ENCODE data around the gene FKBP2. TPM values are rescaled to one million over a fixed set of nuclear protein-coding genes. Genes with fewer than 3 reads are reported as not detected.

FKBP2 gene
- total RNA-seq, 3 donors from 2014 or later, result 67.5 to 91.0 (median 75.8) TPM

GRCh38 chr11:64291262-64291751, 50.4 kb downstream of the FKBP2 start, which contains the start of gene KCNK4:
Gene KCNK4, plus strand, starts transcription at chr11:64291302. Its CDS starts 1,717 bp downstream, at chr11:64293019.
- H3K4me1 ChIP-seq (ENCODE audit: low read depth), result peaks cover 18% of the 10 kb centered on the region
- no peaks in the 10 kb centered on the region for H3K9me3 ChIP-seq
- H3K36me3 ChIP-seq (ENCODE audit: low read depth), result no peaks in the 10 kb centered on the region
- DNase-seq, result no peak
- no peak within 1 kb of the TSS for H3K4me3 ChIP-seq
- intact Hi-C loops (cut with DNase I, micrococcal nuclease), result no loop called here
- TF ChIP-seq CTCF (IDR thresholded peaks at IDR 0.05), result no peak
- ATAC-seq, result no peak

DNA sequence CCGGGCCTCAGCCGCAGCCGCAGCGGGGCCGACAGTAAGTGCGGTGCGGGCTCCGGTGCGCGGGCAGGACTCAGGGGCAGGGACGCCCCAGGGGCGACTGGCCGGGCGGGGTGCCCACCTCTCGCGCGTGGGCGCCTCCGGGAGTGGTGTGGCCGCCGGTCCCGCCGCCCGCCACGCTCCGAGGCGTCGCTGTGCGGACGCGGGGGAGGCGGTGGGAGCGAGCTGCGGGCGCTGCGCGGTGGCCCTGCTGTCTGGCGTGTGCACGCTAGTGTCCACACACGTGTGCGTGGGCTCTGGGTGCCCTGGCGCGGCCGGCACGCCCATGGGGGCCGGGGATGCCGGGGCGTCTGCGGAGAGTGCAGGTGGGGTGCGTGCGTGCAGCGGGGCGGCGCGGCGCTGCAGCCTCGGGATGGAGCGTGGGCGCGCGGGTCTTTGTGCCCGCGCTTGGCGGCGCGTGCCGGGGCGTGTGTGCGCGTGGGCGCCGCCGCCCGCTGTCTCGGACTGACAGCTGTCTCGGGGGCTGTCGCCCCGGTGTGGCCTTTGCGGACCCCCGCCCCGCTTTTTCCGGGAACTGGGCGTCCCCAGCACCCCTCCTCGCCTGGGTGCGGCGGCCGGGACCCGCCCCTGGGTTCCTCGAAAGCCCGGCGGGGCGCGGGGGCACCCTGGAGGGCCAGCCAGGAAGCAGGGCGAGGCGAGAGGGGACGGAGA, 51.0 kb downstream of the FKBP2 start:
- no peak for TF ChIP-seq CTCF (IDR thresholded peaks at IDR 0.05)
- no peaks in the 10 kb centered on the region for H3K9me3 ChIP-seq
- H3K36me3 ChIP-seq (ENCODE audit: low read depth), result no peaks in the 10 kb centered on the region
- DNase-seq (no peak), ATAC-seq (peak; percentile 22)
- H3K4me1 ChIP-seq (ENCODE audit: low read depth), result peaks cover 13% of the 10 kb centered on the region
- intact Hi-C loops (cut with DNase I, micrococcal nuclease), result no loop called here
- no peak overlapping the region for H3K4me3 ChIP-seq

GRCh38 chr11:64292460-64293254, 51.8 kb downstream of the FKBP2 start:
- DNase-seq, result no peak
- intact Hi-C loops (cut with DNase I, micrococcal nuclease), result no loop called here
- H3K9me3 ChIP-seq, result no peaks in the 10 kb centered on the region

More at GRCh38 chr11:64292460-64293254, 51.8 kb downstream of the FKBP2 start:
- peaks cover 13% of the 10 kb centered on the region for H3K4me1 ChIP-seq (ENCODE audit: low read depth)
- peak; percentile 18 for ATAC-seq
- TF ChIP-seq CTCF (IDR thresholded peaks at IDR 0.05), result no peak
- H3K36me3 ChIP-seq (ENCODE audit: low read depth), result no peaks in the 10 kb centered on the region
- no peak overlapping the region for H3K4me3 ChIP-seq

Other genes with a start within 250 kb of the FKBP2 start
- 1 to 10 TPM in 1 of 3 donors, under 1 TPM in 2; 0.31 to 8.9 (median 0.38) TPM for gene FLRT1, start 205.2 kb upstream of the FKBP2 start, total RNA-seq
- 10 to 100 TPM; 26.7 to 38.7 (median 38.1) TPM for gene MACROD1, start 75.0 kb upstream of the FKBP2 start, total RNA-seq
- 100 to 1,000 TPM in 1 of 3 donors, 10 to 100 TPM in 2; 49.4 to 118 (median 80.3) TPM for gene STIP1, start 54.9 kb upstream of the FKBP2 start, total RNA-seq
- gene FERMT3, start 34.4 kb upstream of the FKBP2 start, total RNA-seq, result 10 to 100 TPM; 19.7 to 32.7 (median 26.4) TPM
- gene TRPT1, start 14.9 kb upstream of the FKBP2 start, total RNA-seq, result 10 to 100 TPM; 50.6 to 55.1 (median 53.1) TPM
- 100 to 1,000 TPM in 2 of 3 donors, 10 to 100 TPM in 1; 81.6 to 137 (median 119) TPM for gene NUDT22, start 14.8 kb upstream of the FKBP2 start, total RNA-seq
- gene DNAJC4, start 10.5 kb upstream of the FKBP2 start, total RNA-seq, result 10 to 100 TPM; 43.6 to 57.6 (median 50.7) TPM
- 100 to 1,000 TPM in 1 of 3 donors, 10 to 100 TPM in 2; 45.3 to 156 (median 45.6) TPM for gene VEGFB, start 6.5 kb upstream of the FKBP2 start, total RNA-seq
- 100 to 1,000 TPM in 1 of 3 donors, 10 to 100 TPM in 2; 73.6 to 142 (median 87.5) TPM for gene PPP1R14B, start 5.8 kb downstream of the FKBP2 start, total RNA-seq
- 10 to 100 TPM; 51.1 to 72.1 (median 65.1) TPM for gene PLCB3, start 10.4 kb downstream of the FKBP2 start, total RNA-seq
- gene BAD, start 43.6 kb downstream of the FKBP2 start, total RNA-seq, result 10 to 100 TPM; 56.8 to 90.9 (median 75.4) TPM
- gene GPR137, start 44.8 kb downstream of the FKBP2 start, total RNA-seq, result 10 to 100 TPM; 31.2 to 46.7 (median 40.6) TPM
- gene KCNK4, start 50.2 kb downstream of the FKBP2 start, total RNA-seq, result not detected
- gene CATSPERZ, start 59.3 kb downstream of the FKBP2 start, total RNA-seq, result not detected
- 100 to 1,000 TPM; 126 to 204 (median 183) TPM for gene ESRRA, start 64.4 kb downstream of the FKBP2 start, total RNA-seq
- gene TRMT112, start 76.5 kb downstream of the FKBP2 start, total RNA-seq, result 100 to 1,000 TPM in 1 of 3 donors, 10 to 100 TPM in 2; 48.5 to 122 (median 63.5) TPM
- gene PRDX5, start 77.0 kb downstream of the FKBP2 start, total RNA-seq, result 100 to 1,000 TPM; 159 to 512 (median 353) TPM
- 10 to 100 TPM; 13.4 to 32.5 (median 28.8) TPM for gene CCDC88B, start 99.1 kb downstream of the FKBP2 start, total RNA-seq
- 10 to 100 TPM; 33.6 to 39.8 (median 36.5) TPM for gene RPS6KA4, start 118.1 kb downstream of the FKBP2 start, total RNA-seq

Measured in mucosa of descending colon (tissue), 3 donors.